ENCODE results near the gene ELFN2. TPM values are rescaled to one million over a fixed set of nuclear protein-coding genes. Genes with fewer than 3 reads are reported as not detected.

The ELFN2 gene
- total and polyA plus RNA-seq, 2 experiments from 2014 or later, result 0.40 to 0.53 TPM

- H3K36me3 ChIP-seq (replicated peaks; ENCODE audit: insufficient read depth, low read depth), result no peaks in the 10 kb centered on the region
- H3K4me3 ChIP-seq, result no peak overlapping the region
- H3K4me1 ChIP-seq (ENCODE audit: insufficient read depth), result no peaks in the 10 kb centered on the region
- no peak overlapping the region for H3K27ac ChIP-seq
- TF ChIP-seq EZH2 (IDR thresholded peaks at IDR 0.05; ENCODE audit: borderline replicate concordance), result no peak
- no peak for TF ChIP-seq CTCF (IDR thresholded peaks at IDR 0.05; ENCODE audit: poor library complexity)
- TF ChIP-seq EZH2phosphoT487 (IDR thresholded peaks at IDR 0.05; ENCODE audit: low read depth, severe bottlenecking, unreplicated experiment), result no peak
- no peaks in the 10 kb centered on the region for H3K27me3 ChIP-seq
- 95% methylated on average over 11 of the region's 11 CpGs for WGBS (ENCODE audit: low lambda C conversion rate, missing lambda C conversion rate)
- no peaks in the 10 kb centered on the region for H3K9me3 ChIP-seq (ENCODE audit: low read depth)
- H3K9me2 ChIP-seq (replicated peaks; ENCODE audit: insufficient read depth), result no peaks in the 10 kb centered on the region
- H3K4me2 ChIP-seq, result no peak overlapping the region
- H2AFZ ChIP-seq, result no peak overlapping the region
- H3K79me2 ChIP-seq, result no peaks in the 10 kb centered on the region
- no peaks in the 10 kb centered on the region for H4K20me1 ChIP-seq (ENCODE audit: insufficient read depth, poor library complexity, severe bottlenecking)
- no peak for DNase-seq (ENCODE audit: low spot score)
Measured at GRCh38 chr22:37358386-37358785, 68.9 kb downstream of the ELFN2 start.

GRCh38 chr22:37357446-37358075, 69.7 kb downstream of the ELFN2 start:
- no peak overlapping the region for H2AFZ ChIP-seq
- no peaks in the 10 kb centered on the region for H3K27me3 ChIP-seq
- H3K79me2 ChIP-seq, result no peaks in the 10 kb centered on the region
- no peaks in the 10 kb centered on the region for H4K20me1 ChIP-seq (ENCODE audit: insufficient read depth, poor library complexity, severe bottlenecking)
- no peak overlapping the region for H3K4me2 ChIP-seq
- H3K9me2 ChIP-seq (replicated peaks; ENCODE audit: insufficient read depth), result no peaks in the 10 kb centered on the region
- H3K36me3 ChIP-seq (replicated peaks; ENCODE audit: insufficient read depth, low read depth), result no peaks in the 10 kb centered on the region
- no peaks in the 10 kb centered on the region for H3K4me1 ChIP-seq (ENCODE audit: insufficient read depth)
- DNase-seq (ENCODE audit: low spot score), result no peak
- no peak overlapping the region for H3K27ac ChIP-seq
- no peaks in the 10 kb centered on the region for H3K9me3 ChIP-seq (ENCODE audit: low read depth)
- WGBS (ENCODE audit: low lambda C conversion rate, missing lambda C conversion rate), result 87% methylated on average over 10 of the region's 10 CpGs
- TF ChIP-seq EZH2phosphoT487 (IDR thresholded peaks at IDR 0.05; ENCODE audit: low read depth, severe bottlenecking, unreplicated experiment) (no peak), EZH2 (IDR thresholded peaks at IDR 0.05; ENCODE audit: borderline replicate concordance) (no peak), CTCF (IDR thresholded peaks at IDR 0.05; ENCODE audit: poor library complexity) (no peak)
- no peak overlapping the region for H3K4me3 ChIP-seq

- Histone ChIP-seq H3K9me2 (replicated peaks; ENCODE audit: insufficient read depth) (no peaks in the 10 kb centered on the region), H3K4me3 (no peak overlapping the region), H3K79me2 (no peaks in the 10 kb centered on the region), H3K27me3 (no peaks in the 10 kb centered on the region), H3K27ac (no peak overlapping the region), H3K9me3 (ENCODE audit: low read depth) (no peaks in the 10 kb centered on the region), H3K4me1 (ENCODE audit: insufficient read depth) (no peaks in the 10 kb centered on the region), H3K36me3 (replicated peaks; ENCODE audit: insufficient read depth, low read depth) (no peaks in the 10 kb centered on the region), H4K20me1 (ENCODE audit: insufficient read depth, poor library complexity, severe bottlenecking) (no peaks in the 10 kb centered on the region), H2AFZ (no peak overlapping the region), H3K4me2 (no peak overlapping the region)
- no peak for DNase-seq (ENCODE audit: low spot score)
- TF ChIP-seq EZH2phosphoT487 (IDR thresholded peaks at IDR 0.05; ENCODE audit: low read depth, severe bottlenecking, unreplicated experiment) (no peak), CTCF (IDR thresholded peaks at IDR 0.05; ENCODE audit: poor library complexity) (no peak), EZH2 (IDR thresholded peaks at IDR 0.05; ENCODE audit: borderline replicate concordance) (no peak)
- WGBS (ENCODE audit: low lambda C conversion rate, missing lambda C conversion rate), result 82% methylated on average over 8 of the region's 8 CpGs
Measured at GRCh38 chr22:37356922-37357321, 70.4 kb downstream of the ELFN2 start.
